ENCODE measurements around the gene SRPRA.

The SRPRA gene

GRCh38 chr11:126226334-126227084 is 42.2 kb downstream of the SRPRA start:
- no peak for FAIRE-seq

DNA sequence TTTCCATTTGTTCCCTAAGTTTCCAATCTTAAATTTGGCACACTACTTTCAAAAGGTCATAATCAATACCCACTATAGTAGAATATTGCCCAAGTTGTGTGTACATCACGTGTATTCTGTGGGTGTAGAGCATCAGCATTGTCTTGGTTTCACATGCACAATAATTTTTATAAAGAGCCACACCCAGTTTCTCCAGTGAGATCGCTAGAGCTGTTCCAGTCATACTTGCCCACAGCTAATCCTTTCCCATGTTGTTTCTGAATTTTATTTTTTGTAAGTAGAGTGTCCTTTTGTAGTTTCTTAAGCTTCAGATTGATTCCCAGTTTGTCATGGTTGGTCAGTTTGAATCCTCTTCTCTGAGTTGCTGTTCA is 43.4 kb downstream of the SRPRA start:
- no peak for FAIRE-seq

GRCh38 chr11:126224647-126225294 is 43.9 kb downstream of the SRPRA start:
- no peak for FAIRE-seq

GRCh38 chr11:126219547-126219946 is 49.1 kb downstream of the SRPRA start:
- FAIRE-seq, result no peak

GRCh38 chr11:126217491-126217890 is 51.2 kb downstream of the SRPRA start:
- FAIRE-seq, result no peak

DNA sequence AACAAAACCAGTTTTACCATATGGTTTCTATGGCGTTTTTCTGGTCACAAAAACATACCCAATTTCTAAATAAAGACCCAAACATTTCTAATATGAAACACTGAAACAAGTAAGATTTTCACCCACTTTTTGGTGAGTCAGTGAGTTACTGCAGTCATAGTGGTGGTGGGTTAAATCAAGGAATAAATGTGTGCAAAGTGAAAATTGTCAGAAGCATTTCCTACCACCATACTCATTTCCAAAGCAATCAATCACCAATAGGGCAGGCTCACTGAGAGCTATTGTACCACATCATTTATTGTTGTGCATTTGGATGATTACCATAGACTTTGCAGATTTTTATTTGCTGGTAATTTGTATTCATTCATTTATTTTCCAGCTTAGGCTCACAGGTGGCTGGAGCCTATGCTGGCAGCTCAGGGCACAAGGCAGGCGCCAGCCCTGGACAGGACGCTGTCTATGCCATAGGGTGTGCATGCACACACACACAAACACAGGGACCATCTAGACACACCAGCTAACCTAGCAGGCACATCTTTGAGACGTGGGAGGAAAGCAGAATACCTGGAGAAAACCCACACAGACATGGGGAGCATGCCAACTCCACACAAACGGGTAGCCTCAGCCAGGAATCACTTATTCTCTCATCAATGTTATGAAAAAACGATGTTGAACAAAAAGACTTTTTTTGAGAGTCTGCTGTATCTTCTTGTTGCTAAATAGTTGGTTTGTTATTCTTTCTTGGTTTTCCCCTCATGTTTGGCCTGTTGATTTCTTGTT is 52.0 kb downstream of the SRPRA start:
- no peak for FAIRE-seq

DNA sequence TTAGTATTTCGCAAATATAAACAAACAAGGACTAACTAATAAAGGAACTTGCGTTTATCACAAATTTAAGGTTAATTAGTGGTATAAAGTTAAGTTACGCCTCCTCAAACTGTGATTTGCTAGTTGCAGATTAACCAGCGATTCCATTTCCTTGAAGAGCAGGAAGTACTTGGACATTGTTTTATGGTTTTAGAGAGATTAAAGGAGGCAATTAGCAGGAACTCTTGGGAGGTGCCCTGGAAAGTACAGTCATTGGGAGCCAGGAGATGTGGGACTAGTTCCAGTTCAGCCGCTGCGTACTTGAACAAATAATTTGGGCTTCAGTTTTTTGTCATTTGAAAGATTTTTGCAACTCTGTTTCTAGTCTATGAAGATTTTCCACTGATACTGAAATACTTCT is 53.9 kb downstream of the SRPRA start:
- no peak for FAIRE-seq

GRCh38 chr11:126214441-126214840 is 54.3 kb downstream of the SRPRA start:
- no peak for FAIRE-seq

Data from TTC549 (cell line).